HG03139 (cell line): Measurements from ENCODE around the gene UBE2L5.

Experiments
- ATAC-seq: cut with Tn5 transposase; IDR thresholded peaks from one replicate; pipeline ENCODE4 v1.9.1; 2021; ENCODE audit not compliant: unreplicated experiment

The UBE2L5 gene

DNA sequence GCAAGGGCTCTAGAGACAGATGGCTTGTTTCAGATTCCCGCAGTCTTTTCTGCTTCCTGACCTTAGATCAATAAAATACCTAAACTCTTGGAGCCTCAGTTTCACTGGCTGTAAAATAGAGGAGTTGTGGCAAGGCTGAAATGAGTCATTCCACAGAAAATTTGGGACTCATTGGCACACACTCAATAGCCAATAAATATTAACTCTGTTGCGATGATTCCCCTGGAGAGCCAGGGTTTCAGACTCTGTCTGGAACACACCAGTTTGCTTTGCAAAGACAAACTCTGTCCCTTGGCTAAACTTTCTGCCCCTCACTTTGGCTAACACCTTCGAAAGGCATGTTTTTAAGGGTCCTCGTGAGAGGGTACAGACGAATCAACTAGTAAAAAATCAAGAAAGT lies 18.1 kb upstream of the UBE2L5 start:
- ATAC-seq = no peak

DNA sequence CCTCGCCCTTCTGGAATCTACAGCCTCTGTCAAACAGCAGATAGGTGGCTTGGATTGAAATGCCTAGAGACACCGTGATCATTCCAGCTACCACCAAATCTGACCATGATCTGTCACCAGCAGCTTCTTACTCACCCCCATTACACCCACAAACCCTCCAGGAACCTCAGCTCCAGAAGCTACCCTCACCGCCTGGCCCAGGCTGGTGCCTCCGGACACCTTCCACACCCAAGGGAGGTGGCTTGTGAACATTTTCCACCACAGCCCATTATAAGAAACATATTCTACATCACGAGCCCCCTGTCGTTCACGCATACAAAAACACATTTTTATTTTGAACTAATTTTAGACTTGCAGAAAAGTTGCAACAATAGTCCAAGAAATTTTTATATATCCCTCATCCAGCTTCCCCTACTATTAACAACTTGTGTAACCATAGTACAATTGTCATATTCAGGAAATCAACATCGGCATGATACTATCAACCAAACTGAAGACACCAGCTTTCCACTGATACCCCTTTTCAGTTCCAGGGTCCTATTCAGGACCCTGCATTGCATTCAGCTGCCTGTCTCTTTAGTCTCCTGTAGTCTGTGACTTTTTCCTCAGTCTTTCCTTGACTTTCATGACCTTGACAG lies 15.4 kb upstream of the UBE2L5 start:
- ATAC-seq = no peak

DNA sequence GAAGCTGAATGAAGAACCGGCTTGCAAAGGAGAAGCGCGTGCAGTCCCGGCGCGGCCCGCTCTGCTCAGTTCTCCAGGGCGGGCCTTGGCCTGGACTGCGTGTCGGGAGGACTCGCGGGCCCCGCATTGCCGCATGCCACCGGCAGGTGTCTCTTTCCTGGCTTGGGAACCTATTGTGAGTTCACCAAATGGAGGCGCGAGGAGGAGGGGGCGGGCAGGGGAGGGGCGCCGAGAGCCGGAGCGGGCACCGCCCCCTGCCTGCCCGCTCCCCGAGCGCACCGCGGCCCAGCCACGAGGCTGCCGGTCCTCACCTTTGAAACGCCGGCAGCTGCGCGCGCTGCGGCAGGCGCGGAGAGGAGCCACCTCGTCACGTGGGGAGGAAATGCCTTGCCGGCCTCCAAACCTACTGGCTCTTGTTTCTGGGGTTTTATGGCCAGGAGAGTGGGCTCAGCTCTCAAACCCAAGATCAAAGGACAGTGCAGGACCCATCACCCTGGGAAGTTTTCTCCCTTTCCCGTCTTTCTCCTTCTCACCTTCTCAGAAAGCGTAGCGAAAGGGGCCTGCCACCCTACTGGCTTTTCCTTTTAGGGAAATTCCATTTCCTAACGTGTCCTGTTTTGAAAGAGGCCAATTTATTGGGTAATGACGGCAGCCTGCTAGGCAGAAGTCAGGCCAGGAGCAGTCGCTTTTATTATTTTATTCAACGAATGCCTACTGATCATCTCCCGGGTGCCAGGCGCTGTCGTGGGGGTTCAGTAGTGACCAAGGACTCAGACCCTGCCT lies 13.8 kb upstream of the UBE2L5 start:
- peak; percentile 81 for ATAC-seq

DNA sequence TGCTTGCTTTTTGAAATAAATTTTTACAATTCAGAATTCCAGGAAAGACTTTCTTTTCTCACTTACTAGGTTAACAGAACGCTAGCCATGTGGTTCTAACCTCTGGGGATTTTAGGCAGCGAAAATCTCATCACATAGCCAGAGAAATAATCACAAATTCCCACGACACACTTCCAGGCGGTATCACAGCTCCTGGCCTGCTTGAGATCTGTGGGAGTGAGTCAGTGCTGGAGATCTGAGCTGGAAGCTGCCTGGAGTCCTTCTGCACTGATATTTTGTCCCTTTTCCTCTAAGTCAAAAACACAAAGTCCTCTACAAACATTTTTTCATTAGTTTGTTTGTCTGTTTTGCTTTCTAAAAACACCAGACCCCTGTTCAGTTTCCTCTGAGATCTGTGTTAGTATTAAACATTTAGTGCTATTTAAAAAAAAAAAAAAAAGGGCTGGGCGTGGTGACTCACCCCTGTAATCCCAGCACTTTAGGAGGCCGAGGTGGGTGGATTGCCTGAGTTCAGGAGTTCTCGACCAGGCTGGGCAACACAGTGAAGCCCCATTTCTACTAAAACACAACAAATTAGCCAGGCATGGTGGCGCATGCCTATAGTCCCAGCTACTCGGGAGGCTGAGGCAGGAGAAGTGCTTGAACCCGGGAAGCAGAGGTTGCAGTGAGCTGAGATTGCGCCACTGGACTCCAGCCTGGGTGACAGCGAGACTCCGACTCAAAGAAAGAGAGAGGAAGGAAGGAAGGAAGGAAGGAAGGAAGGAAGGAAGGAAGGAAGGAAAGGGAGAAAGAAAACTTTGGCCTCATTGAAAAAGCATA lies 12.2 kb upstream of the UBE2L5 start:
- no peak for ATAC-seq

DNA sequence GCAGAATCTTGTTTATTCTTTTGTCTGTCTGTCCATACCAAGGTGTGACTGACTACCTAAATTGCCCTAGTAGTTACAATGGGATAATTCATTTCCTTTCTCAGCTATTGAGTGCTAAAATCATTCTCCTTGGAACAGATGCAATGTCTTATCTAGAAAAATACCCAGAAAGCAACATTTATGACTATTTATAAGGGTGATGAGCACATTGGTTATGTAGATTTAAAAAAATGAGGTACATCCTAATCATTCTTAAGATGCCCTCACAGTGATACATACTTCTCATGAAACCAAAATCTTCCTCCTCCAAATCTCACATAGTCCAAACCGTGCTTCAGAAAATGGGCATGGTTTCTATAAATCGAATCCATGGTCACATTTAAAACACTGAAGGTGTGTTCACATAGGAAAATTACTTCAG lies 11.6 kb upstream of the UBE2L5 start:
- no peak for ATAC-seq

DNA sequence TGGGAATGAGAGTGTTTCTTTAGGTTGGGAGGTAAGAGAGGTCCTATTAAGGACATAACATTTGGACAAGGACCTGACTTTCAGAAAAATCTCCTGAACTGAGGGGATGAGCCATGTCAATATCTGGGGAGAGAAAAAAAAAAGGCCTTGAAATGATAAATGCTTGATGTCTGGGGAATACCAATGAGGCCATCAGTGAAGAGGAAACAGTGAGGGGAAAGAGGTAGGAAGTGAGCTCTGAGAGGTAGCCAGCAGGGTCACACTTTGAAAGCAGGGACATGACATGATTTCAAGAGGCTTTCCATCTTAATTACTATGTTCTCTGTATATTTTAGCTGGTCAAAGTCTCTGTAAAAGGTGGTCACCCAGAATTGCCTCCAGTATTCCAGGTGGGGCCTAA lies 9.9 kb upstream of the UBE2L5 start:
- ATAC-seq = no peak

DNA sequence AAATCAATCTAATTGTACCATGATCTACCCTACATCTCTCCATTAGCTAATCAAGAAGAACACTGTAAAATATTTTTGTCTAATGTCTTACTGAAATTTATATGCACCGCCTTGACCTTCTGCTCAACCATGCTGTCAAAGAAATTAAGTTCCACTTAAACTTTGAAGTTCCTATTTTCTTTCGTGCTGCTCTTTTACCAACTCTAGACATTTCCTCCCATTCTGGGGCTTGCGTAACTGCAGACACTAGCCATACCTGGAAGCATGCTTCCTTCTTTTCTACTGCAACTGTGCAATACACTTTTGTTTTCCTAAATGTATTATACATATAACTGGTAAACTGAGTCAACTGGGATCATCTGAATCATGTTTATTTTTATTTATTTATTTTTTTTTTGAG lies 8.5 kb upstream of the UBE2L5 start:
- no peak for ATAC-seq

DNA sequence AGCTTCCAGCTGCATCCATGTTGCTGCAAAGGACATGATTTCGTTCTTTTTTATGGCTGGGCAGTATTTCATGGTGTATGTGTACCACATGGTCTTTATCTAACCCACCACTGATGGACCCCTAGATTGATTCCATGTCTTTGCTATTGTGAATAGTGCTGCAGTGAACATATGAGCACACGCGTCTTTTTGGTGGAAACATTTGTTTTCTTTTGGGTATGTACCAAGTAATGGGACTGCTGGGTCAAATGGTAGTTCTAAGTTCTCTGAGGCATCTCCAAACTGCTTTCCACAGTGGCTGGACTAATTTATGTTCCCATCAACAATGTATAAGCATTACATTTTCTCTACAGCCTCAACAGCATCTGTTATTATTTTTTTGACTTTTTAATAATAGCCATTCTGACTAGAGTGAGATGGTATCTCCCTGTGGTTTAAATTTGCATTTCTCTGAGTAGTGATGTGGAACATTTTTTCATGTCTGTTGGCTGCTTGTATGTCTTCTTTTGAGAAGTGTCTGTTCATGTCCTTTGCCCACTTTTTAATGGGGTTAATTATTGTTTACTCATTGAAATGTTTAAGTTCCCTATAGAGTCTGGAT lies 6.8 kb upstream of the UBE2L5 start:
- ATAC-seq = peak; percentile 73

DNA sequence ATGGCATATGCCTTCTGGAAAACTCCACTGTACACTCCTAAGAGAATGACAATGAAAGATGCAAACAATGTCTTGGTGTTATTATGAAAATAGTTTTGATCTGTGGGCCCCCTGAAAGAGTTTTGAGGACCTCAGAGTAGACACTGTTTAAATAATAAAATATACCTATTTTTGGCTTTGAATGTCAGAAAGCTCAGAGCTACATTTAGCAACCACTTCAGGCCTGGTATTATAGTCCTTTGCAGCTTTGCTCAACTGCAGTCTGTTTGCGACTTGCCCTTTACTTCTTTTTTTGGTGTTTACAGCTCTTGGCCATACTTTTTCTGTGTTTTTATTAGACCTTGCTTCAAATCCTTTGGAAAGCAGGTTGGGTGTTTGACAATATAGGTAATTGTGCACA lies 5.8 kb upstream of the UBE2L5 start:
- no peak for ATAC-seq

DNA sequence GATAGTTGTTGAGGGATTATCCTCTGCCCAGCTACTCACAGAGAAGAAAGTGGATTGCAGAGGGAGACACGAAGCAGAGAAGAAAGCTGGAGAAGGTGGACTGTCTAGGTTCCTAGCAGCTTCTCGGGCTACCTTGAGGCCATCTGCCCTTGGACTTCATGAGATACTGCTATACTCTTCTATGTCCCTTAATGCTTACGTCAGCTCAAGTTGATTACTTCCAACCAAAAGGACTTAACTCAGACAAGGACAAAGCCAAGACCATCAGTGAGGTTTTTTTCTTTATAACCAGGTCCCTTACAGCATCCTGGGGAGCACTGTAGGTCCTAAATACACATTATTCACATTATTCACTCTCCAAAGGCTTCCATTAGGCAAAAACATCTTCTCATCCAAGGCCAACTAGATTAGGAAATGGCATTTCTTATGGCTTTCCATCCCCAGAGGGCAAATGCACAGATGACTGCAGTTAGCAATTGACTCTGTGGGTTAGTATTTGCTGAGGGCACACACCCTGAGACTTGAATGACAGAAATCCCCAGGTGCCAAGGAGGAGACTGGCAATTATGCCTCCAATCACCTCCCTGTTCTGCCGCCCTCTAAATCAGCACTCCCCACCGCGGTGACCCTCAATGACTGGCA lies 4.1 kb upstream of the UBE2L5 start:
- no peak for ATAC-seq

DNA sequence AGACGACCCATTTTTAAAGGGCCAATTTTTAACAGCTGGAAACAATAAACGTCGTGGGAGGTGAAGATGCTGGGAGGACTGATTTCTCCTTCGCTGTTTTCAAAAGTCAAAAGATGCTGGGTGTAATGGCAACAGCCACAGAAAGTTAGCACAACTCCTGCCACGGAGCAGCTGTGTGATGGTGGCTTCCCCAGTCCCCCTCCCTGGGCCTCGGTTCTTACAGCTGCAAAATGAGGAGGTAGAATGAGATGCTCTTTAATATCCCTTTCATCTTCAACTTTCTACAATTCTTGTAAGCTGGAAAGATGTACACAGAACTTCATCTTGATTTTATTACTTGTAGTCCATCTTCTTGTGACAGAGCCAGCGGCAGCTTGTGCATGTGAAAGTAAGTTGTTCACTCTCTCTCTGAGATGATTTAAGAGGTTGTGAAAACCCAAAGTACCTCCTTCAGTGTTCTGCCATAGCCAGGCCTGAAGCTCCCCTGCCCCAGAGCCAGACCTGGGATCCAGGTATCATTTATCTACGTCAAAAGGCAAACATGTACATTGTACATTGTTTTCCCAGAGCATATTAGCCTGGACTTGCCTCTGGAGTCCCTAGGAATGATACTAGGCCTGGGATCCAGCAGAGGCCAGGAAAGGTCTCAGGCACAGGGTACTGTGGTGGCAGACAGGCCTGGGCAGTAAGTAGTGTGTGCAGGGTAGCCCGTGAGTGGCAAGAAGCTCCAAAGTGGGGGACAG lies 3.4 kb upstream of the UBE2L5 start:
- no peak for ATAC-seq

DNA sequence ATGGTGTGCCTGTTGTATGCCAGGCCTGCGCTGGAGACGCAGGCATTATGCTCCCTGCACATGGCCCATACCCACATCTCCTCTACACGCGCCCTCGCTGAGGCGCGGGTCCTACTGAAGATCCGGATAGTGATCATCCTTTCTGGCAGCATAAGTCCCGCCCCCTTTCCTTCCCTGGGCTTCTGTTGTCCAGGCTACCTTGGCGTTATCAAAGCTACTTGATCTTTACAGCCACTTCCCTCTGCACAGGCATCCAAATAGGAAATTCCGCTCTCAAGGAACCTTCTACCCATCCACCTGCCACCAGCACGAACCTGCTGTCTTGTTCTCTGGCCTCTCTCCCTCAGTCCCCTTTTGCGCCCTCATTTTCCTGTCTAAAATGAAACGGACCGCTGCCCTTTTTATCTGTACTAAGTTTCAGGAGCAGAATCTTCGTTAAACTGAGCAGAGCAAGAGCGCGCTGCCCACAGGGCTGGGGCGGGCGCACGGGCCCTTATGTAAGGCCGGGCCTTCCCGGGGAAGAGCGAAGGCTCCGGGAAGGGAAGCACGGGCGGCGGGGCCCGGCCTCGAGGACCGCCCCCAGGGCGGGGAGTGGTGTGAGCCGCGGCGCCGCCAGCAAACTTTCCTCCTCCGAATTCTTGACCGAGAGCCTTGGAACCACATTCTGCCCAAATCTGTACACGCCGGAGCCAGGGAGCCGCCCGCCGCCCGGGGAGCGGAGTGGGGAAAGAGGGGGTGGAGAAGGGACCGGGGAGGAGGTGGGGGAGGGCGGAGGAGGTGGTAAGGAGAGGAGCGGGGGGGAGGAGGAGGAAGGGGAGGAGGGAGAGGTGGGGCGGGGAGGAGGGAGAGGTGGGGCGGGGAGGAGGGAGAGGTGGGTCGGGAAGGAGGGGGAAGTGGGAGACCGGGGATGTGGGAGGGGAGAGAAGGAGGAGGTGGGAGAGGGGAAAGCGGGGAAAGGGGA lies 920 bp upstream of the UBE2L5 start:
- no peak for ATAC-seq

DNA sequence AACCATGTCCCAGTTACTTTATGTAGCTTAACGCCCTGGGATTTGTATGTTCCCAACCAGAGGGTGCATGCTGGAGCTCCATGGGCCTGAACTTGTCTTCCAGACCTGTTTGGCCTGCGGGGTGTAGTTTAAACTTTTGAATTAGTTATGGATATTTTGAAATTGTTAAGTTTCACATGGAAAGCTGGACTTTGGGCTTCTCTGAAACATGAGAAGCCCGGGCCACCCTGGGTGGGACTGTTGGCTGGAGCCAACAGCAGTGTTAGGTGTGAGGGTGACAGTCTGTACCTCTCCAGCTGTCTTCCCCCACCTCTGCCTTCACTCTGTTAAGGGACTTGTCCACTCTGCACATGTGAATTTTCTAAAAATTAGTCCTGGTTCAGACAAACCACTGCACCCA lies 1.6 kb downstream of the UBE2L5 start:
- no peak for ATAC-seq

DNA sequence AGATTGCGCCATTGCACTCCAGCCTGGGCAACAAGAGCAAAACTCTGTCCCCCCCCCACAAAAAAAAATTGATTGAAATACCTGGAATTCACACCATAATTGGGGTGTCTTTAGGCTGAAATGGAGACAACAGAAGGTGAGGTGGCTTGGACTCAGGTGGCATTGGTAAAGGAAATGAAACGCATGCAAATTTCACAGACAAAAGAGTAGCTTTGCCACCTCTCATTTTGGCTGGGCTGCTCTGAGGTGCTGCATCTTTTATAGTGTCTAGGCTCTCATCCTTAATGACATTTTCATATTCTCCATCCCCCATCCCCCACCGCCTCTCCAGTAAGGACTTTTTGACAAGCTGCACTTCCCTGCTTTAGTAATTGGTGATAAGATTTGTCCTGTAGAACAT lies 6.9 kb downstream of the UBE2L5 start:
- no peak for ATAC-seq

DNA sequence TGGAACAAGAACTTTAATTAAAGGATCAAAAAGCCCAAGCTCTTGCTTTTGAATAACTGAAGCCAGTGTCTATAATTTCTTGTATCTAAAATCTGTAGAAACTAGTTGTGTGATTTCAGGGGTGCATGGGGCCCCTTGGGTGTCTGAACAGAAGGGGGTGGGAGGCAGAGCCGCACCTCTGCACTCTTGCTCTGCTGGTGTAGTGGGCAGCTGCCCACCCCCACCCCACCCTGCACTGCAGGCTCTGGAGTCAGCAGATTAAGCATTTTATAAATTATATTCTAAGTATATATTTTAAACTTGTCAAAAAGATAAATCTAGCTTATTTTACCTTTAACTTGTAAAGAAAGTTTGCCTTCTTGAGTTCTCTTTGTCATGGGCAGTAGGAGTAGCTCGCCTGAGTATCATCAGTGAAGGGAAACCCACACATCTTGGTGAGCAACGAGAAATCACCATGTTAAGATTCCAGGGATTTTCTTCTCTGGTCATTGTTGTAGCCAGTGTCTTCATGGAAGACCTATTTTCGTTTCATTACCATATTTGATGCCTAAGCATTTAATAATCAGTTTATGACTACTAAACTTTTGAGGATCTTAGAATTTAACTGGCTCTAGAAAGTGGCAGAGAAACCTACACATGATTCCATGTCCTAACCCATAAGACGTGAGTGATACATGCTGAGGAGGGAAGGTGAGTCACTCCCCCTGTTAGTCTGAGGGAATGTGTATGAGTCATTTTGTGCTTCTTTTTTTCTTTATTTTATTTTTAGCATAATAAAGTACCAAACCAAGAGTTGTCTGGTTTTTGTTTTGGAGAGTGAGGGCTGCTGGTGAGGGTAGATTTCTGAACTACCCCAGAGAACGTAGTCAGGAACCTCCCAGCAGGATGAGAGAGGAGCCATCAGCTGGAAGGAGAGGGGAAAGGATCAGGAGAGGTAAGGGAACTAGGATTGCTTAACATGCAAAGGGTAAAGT lies 7.7 kb downstream of the UBE2L5 start:
- ATAC-seq = peak; percentile 43

DNA sequence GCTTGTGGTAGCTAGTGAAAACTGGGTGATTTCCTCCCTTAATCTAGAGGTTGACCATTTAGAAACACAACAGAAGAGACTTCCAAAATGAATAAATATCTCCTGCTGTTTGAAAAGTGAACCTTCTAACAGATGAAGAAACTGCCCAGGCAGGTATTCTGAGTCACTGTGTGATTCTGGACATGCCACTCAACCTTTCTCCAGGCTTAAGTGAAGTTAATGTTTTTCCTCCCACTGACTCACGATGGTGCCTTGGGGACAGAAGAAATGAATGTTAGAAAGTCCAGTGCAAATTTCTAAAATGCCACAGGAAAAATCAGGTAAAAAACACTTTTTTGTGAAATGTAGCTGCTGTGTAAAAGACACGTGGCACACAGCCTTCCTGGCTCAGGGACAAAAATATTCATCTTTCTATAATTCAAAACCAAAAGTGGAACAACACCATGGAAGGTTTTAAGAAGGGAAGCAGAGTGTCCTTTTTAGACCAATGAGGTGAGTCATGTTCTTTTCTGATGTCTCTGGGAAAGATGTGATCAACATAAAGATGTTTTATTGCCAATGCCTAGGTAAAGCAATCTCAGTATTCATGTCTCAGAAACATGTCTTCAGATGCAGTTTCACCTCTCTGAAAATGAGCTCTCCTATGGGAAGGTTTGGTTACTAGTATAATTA lies 9.1 kb downstream of the UBE2L5 start:
- ATAC-seq = no peak

DNA sequence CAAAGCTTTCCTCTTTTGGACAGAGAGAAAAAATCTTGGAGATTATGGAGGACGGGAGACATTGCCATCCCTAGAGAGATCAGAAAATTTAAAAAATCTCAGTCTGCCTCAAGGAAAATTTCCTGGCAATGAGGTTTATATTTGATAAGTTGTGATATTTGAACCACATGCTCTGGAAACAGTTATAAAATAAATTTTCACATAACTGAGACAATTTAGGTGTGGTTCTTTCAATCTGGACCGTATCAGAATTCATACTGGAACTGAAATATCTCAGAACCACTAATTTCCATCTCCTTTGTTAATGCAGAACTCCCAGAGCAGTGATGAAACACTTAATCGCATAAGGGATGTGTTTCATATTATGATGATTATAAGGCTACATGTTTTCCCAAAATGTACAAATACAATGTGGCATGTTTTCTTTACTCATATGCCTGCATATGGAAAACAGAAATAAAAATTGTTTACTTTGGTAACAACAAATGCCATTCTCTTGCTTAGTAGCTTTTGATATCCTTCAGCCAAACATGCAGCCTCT lies 13.7 kb downstream of the UBE2L5 start:
- no peak for ATAC-seq
